Measurements from ENCODE around the gene NSD1.
"Not testable (repeated sequence)": the region's sequence is repeated elsewhere in the genome, so short reads cannot be mapped to it uniquely, and the experiment has no call there.

The NSD1 gene

GRCh38 chr5:177128551-177128981 lies 5.0 kb upstream of the NSD1 start:
- no peak for DNase-seq

GRCh38 chr5:177130211-177131018 lies 3.2 kb upstream of the NSD1 start:
- peak; percentile 47 for DNase-seq

- DNase-seq: no peak
Measured at GRCh38 chr5:177131019-177131320, 2.6 kb upstream of the NSD1 start.

- no peak for DNase-seq
Measured at GRCh38 chr5:177131352-177132135, 2.0 kb upstream of the NSD1 start.

GRCh38 chr5:177132136-177133095 lies 1.2 kb upstream of the NSD1 start:
- DNase-seq: peak; percentile 27

GRCh38 chr5:177133853-177134696 lies 502 bp downstream of the NSD1 start:
- peak; percentile 47 for DNase-seq

- DNase-seq: no peak
Measured at GRCh38 chr5:177134697-177135225, 1.2 kb downstream of the NSD1 start.

GRCh38 chr5:177140312-177140711 lies 6.7 kb downstream of the NSD1 start:
- no peak for DNase-seq

GRCh38 chr5:177141496-177141895 lies 7.9 kb downstream of the NSD1 start:
- DNase-seq: no peak

- DNase-seq: no peak
Measured at GRCh38 chr5:177142098-177142611, 8.6 kb downstream of the NSD1 start.

- no peak for DNase-seq
Measured at GRCh38 chr5:177142778-177143177, 9.2 kb downstream of the NSD1 start.

GRCh38 chr5:177146891-177147638 lies 13.5 kb downstream of the NSD1 start:
- peak; percentile 39 for DNase-seq

- not testable (repeated sequence) for DNase-seq
Measured at GRCh38 chr5:177150061-177150460, 16.5 kb downstream of the NSD1 start.

- DNase-seq: peak; percentile 53
Measured at GRCh38 chr5:177154003-177154643, 20.6 kb downstream of the NSD1 start.

GRCh38 chr5:177162379-177162778 lies 28.8 kb downstream of the NSD1 start:
- no peak for DNase-seq

GRCh38 chr5:177163500-177163899 lies 29.9 kb downstream of the NSD1 start:
- DNase-seq: no peak

- no peak for DNase-seq
Measured at GRCh38 chr5:177169271-177169670, 35.7 kb downstream of the NSD1 start.

- no peak for DNase-seq
Measured at GRCh38 chr5:177171961-177172360, 38.4 kb downstream of the NSD1 start.

- no peak for DNase-seq
Measured at GRCh38 chr5:177175336-177175735, 41.8 kb downstream of the NSD1 start.

GRCh38 chr5:177176175-177176711 lies 42.7 kb downstream of the NSD1 start:
- no peak for DNase-seq

All from fibroblast of skin of right quadriceps (primary cell).